GM19395 (cell line): ENCODE data around the gene MYO5A.
A peak's percentile ranks its signal among the peaks of the same experiment; 100 is the strongest.

Source experiments
- ATAC-seq: cut with Tn5 transposase; IDR thresholded peaks from one replicate; pipeline ENCODE4 v1.9.1; 2021; ENCODE audit warnings: mild to moderate bottlenecking, moderate library complexity; ENCODE audit not compliant: unreplicated experiment

The MYO5A gene

GRCh38 chr15:52338058-52338457, 190.6 kb downstream of the MYO5A start:
- ATAC-seq, result no peak

DNA sequence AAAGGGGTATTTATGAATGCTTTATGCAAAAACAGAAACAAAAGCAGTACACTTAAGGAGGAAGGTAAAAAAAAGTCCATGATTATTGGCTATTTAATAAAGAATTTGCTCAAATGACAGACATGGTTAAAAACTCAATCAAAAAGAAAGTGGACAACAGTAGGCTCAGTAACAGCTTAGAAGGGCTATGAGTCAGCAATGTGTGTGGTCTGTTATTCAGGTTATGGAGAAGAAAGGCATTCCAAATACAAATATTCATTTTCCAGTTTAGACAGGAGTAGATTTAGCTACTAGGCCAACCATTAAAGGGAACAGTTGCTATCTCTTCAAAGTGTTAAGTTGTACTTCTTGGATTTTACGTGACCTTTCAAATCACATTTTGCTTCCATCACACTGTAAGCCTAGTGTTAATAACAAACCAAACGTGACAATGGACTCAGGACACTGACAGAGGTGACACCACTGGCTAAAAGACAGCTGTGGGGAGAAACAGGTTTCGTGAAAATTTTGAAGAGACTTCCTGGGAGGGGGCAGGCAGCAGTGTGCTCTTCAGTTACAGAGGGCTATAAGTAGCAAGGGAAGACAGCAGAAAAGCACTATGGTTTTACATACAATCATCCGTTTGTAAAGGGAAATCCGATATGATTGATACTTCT, 191.4 kb downstream of the MYO5A start:
- no peak for ATAC-seq

DNA sequence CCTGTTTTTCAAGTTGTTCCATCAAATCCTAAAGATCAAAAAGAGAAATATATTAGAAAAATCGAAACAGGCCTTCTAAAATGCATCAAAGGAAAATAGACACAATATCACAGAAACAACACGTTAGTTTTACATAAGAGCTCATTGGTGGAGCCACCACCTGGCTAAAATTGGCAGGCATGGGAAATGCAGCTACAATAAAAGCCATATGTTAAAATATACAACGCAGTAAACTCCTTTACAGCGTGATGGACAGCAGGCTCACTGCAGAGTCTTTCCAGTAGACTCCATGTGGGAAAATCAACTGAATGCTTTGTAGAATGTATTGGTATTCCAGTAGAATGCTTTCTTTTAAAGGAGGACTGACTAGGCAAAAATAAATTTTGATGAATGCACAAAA, 192.2 kb downstream of the MYO5A start:
- ATAC-seq, result no peak

DNA sequence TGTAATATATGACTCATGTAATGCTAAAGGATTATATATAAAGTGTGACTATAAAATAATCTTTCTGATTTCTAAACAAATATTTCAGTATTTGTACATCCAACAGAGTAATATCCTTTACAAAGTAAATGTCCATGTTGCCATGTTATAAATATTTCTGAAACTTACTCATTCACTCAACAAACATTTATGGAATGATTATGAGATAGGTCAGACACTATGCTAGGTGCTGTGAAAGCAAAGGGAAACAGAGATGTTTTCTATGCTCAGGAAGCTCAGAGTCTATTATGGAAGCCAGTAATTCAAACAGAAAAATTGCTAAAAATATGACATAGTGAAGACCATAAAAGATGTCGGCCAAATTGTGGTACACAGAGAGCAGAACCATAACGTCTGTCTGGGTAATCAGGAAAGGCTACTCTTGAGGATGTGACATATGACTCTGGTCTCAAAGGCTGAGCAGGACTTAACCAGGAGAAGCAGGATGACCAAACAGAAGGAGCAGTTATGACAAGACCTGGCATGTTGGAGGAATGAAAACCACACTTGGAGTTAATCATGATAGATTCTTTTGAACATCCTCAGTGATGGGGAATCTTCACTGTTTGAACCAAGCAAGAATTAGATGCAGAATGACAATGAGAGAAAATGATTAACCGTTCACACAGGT, 194.1 kb downstream of the MYO5A start:
- no peak for ATAC-seq

- ATAC-seq, result peak; percentile 95
These were observed 197.0 kb downstream of the MYO5A start for GRCh38 chr15:52331490-52332240.

DNA sequence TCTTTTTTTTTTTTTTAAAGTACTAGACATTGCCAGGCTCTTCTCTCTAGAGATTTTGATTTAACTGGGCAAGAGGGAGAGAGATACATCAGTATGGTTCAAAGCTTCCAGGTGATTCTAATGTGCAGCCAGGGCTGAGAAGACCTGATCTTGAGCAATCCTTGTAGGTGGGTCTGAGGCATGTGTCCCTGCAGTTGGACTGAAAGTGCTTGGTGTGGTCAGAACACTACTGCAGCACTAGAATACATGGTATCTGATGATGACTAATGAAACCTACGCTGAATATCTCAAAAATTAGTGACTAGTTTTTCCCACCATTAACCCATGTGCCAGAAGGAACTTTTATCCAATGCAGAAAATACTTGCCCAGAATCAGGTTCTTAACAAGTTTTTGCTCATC, 198.7 kb downstream of the MYO5A start:
- no peak for ATAC-seq

- no peak for ATAC-seq
These were observed 199.5 kb downstream of the MYO5A start for GRCh38 chr15:52329150-52329549.

DNA sequence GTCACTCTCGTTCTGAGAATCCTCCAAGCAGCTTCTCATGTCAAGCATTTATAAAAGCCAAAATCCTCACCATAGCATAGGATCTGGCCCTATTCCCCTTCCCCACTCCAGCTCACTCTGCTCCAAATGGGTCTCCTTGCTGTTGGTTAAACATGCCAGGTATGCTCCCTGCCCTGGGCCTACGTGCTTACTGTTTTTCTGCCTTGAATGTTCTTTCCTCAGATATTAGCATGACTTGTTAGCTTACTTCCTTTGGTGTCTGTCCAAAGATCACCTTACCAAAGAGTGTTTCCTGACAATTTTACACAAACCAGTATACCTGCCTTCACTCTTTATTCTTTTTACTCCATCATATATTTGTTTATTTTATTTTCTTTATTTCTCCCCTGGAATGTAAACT, 200.0 kb downstream of the MYO5A start:
- ATAC-seq, result no peak

DNA sequence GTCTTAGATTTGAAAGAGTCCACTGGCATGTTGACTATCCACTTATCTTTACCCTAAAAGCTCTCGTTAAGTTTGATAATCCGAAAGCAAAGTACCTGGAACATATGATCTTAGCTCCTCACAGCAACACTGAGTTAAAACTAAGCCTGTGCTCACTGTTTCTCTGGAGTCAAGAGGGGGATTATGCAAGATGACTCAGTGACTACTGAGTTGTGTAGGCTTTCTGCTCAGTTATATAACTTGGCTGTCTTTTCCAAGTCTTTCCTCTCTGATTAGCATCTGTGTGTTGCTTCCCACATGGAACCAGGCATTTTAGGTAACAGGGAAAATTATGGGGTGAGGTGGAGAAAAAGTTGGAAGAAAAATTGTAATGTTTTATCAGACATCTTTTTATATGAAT, 201.9 kb downstream of the MYO5A start:
- ATAC-seq, result no peak

DNA sequence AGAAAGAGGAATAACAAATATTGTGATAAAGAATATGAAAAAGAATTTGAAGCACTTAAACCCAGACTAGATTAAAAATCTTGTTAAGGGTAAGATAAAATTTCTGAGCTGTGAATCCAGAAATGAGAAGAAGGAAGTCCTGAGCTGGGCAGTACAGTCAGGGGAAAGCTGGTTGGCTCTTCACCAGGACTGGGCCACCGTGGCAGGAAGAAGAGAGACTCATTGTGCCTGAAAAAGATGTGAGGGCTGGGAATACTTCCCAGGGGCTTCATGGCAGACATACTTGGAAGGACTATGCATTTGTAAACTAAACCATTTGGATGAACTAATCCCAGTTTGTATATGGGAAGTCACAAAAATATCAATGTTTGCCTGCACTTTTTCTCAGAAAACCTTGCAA, 204.6 kb downstream of the MYO5A start:
- ATAC-seq, result no peak

DNA sequence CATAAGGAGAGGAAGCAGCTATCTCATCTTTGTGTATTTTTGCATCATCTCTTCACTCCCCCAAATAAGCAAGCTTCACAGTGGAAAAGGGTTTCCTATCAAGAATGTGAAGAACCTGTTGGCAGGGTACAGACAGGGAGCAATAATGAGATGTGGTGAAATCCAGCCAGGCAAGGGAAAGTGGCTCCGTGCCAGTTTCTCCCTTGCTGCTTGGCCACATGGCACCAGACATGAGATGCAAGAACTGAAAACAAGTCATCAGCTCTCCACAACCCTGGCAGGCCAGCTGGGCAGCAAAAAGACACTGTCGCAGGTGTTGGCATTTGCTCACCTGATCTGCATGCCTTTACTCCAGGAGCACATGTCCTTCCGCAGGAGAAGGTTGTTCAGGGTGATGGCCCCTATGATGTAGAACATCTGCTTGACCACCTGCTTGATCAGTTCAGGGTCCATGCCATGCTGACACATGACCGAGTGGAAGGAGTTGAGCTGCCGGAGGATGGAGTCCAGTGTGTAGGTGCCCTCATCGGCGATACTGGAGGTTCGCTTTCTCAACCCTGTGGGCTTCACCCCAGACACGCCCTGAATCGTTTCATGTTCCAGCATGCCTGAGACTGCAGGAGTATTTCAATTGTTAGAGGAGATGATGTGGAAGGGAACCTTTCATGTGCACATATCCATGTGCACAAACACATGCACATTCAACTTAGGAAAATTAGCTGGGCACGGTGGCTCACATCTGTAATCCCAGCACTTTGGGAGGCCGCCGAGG, 209.8 kb downstream of the MYO5A start:
- ATAC-seq, result no peak

GRCh38 chr15:52317688-52318087, 211.0 kb downstream of the MYO5A start:
- ATAC-seq, result no peak

DNA sequence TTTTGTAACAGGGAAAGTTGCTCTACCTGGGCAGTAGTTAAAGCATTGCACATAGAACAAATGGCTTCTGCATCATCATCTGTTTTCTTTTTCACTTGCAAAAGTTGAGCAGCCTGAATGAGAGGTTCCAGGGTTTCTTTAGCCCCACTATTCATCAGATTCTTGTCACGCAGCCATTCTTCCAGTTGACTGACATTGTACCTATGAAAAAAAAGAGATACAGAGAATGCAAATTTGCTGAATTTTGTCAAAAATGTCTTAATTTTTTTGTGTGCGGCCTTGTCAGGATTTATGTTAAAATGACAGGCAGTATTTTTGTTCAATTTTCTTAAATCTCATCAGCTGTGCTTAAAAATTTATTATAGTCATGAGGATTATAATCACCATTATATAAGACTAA, 211.7 kb downstream of the MYO5A start:
- ATAC-seq, result no peak

DNA sequence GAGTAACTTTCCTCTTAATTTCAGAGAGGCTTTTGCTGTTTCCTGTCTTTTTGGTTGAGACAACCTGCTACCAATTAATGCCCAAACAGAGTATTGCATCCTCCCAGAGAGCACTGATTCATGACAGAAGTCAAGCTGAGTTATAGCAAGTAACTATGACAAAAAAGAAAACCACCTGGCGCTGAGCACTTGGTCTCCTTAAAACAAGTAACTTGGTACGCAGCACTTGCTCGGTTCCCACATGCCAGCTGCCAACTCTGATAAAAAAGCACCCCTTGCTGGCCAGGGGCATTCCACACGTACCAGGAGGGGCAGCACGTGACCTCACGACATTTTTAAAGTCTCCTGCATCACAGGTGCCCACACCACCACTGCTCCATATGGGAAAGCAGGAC, 219.5 kb downstream of the MYO5A start:
- peak; percentile 71 for ATAC-seq

DNA sequence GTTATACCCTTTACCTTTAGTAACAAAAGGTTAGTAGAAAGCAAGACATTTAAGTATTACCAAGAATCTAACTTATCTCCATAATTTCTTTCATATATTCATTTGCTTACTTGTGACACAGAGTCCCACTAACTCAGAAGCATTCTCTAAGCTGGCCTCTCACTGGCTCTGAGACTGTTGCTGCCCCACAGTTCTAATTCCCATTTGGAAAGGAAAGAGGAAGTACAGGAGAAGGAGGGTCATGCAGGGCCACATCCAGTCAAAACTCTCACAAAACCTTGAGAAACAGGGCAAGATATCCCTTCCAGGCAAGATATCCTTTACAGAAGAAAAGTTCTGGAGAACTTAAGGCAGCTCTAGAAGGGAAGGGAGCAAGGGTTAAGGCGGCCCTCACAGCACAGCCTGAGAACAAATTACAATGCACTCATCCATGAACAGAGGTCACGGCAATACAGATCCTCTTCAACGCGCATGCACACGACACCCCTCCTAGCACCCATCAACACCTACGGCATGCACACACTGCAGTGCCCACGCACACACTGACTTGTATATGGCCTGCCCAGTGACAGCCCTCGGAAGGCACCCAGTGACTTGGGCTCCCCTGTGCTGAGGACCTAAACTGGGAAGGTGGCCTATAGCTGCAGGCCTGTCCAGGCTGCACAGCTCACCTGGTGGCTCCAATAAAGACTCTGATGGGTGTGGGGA, 220.1 kb downstream of the MYO5A start:
- peak; percentile 81 for ATAC-seq

- ATAC-seq, result no peak
These were observed 220.8 kb downstream of the MYO5A start for GRCh38 chr15:52307847-52308246.

- ATAC-seq, result no peak
These were observed 222.4 kb downstream of the MYO5A start for GRCh38 chr15:52306270-52306669.

DNA sequence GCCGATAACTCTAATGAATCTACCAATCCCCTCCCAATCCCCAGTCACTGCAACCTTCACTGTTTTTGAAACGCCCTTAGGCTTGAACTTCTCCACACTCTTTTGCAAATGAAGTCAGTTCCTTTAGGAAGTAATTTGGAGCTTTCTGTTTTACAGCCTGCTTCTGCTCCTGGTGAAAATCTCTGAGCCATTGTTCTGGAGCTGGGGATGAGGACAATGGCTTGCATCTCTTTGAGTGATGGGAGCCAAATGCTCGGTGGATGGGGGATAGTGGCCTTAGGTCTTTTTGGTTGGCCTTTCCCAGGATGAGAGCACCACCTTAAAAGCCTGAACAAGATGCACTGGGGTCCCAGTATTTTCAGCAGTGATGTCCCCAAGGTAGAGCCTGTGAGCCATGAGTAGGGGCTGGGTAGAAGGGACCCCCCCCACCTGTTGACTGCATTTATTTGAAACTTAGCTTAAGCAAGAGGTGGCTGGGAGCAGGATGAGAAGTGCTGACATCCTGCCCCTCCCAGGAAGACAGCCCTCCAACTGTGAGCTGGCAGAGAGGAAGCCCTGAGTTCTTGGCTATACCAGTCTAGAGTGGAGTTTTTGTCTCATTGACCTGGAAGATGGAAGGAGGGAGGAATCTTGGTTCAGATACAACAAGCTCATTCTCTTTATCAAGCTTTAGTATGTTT, 225.4 kb downstream of the MYO5A start:
- no peak for ATAC-seq

DNA sequence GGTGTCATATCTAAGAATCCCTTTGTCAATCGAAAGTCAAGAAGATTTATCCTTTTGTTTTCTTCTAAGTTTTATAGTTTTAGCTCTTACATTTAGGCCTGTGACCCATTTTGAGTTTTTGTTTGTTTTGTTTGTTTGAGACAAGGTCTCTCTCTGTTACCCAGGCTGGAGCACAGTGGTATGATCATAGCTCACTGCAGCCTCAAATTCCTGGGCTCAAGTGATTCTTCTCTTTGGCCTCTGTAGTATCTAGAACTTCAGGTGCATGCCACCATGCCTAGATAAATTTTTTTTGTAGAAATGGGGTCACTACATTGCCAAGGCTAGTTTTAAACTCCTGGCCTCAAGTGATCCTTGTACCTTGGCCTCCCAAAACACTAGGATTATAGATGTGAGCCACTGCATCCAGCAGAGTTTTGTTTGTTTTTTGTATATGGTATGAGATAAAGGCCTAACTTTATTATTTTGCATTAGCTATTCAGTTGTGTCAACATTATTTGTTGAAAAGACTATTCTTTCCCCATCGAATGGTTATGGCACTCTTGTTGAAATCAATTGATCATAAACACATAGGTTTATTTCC, 227.3 kb downstream of the MYO5A start:
- ATAC-seq, result no peak
